ENCODE data around the gene SPATA31C2. TPM values are rescaled to one million over a fixed set of nuclear protein-coding genes. Genes with fewer than 3 reads are reported as not detected.

The SPATA31C2 gene
- total and polyA plus RNA-seq, 2 donors (not counting 3 experiments of a cell fraction or from before 2014, with no cell fraction given), result not detected

- intact Hi-C loops (cut with micrococcal nuclease) (no loop called here), dilution Hi-C loops (cut with MboI; ENCODE audit: extremely low pct_ligation_motif_present, low sequenced_read_pairs) (no loop called here)
- FAIRE-seq, result no peak
- Histone ChIP-seq H3K79me2 (ENCODE audit: control insufficient read depth, insufficient read depth, low read length) (no peaks in the 10 kb centered on the region), H3K4me3 (replicated peaks in 1 of 3; ENCODE audit: insufficient read depth in 1 of 3, low read depth in 1 of 3, low read length in 3 of 3) (no peak overlapping the region), H3K4me2 (ENCODE audit: insufficient read depth, low read length) (no peak overlapping the region), H3K9me1 (replicated peaks; ENCODE audit: control insufficient read depth, extremely low read depth, insufficient read depth, low read length) (no peaks in the 10 kb centered on the region), H3K9me3 (replicated peaks; ENCODE audit: control insufficient read depth, insufficient read depth, low read length) (no peaks in the 10 kb centered on the region), H2AFZ (ENCODE audit: low read depth, low read length) (no peak overlapping the region), H3K9ac (replicated peaks; ENCODE audit: extremely low read depth, insufficient read depth, low read length) (no peak overlapping the region), H3K36me3 (ENCODE audit: control insufficient read depth in 2 of 2, extremely low read depth in 1 of 2, insufficient read depth in 2 of 2, low read length in 2 of 2) (no peaks in the 10 kb centered on the region), H3K27me3 (ENCODE audit: control insufficient read depth in 2 of 2, insufficient read depth in 2 of 2, low read length in 2 of 2) (no peaks in the 10 kb centered on the region), H4K20me1 (replicated peaks; ENCODE audit: control insufficient read depth, extremely low read depth, insufficient read depth, low read length) (no peaks in the 10 kb centered on the region), H3K27ac (ENCODE audit: insufficient read depth, low read depth, low read length) (no peak overlapping the region), H3K4me1 (ENCODE audit: control insufficient read depth, extremely low read depth, insufficient read depth, low read length) (no peaks in the 10 kb centered on the region)
- POLR2A ChIA-PET, result no interaction called here
- BruUV-seq (replicated peaks), result no TSS peak
- CTCF ChIA-PET, result no interaction called here
- TF ChIP-seq MYC (IDR thresholded peaks at IDR 0.05; ENCODE audit: low read depth, low read length) (no peak), CTCF (IDR thresholded peaks at IDR 0.05; ENCODE audit: extremely low read depth in 1 of 2, insufficient read depth in 1 of 2, low read depth in 1 of 2, low read length in 2 of 2) (no peak), JUN (IDR thresholded peaks at IDR 0.05; ENCODE audit: borderline replicate concordance, insufficient read depth, insufficient read length, low read depth) (no peak), MAX (IDR thresholded peaks at IDR 0.05; ENCODE audit: insufficient read depth, insufficient read length) (no peak), POLR2A (IDR thresholded peaks at IDR 0.05; ENCODE audit: low read depth, low read length) (no peak), FOS (IDR thresholded peaks at IDR 0.05; ENCODE audit: borderline replicate concordance, insufficient read depth, low read length) (no peak), EZH2 (IDR thresholded peaks at IDR 0.05; ENCODE audit: borderline replicate concordance, low read depth, low read length, severe bottlenecking) (no peak), GATA2 (IDR thresholded peaks at IDR 0.05; ENCODE audit: insufficient read depth, insufficient read length, low read depth, low read length) (no peak), POLR2AphosphoS5 (IDR thresholded peaks at IDR 0.05; ENCODE audit: insufficient read depth, low read depth, low read length) (no peak)
- DNase-seq (ENCODE audit: low read depth, low spot score), result no peak
These were observed 53.7 kb downstream of the SPATA31C2 start for GRCh38 chr9:88084357-88085183.

Other genes starting within 250 kb of the SPATA31C2 start
- gene SPATA31C1, start 220.5 kb downstream of the SPATA31C2 start, total RNA-seq, result not detected in 2 replicates
- gene SPATA31C1, start 220.5 kb downstream of the SPATA31C2 start, polyA plus RNA-seq, result not detected in 2 replicates
- 0.81 and 1.3 TPM in 2 replicates for gene CDK20, start 163.9 kb downstream of the SPATA31C2 start, total RNA-seq
- gene CDK20, start 163.9 kb downstream of the SPATA31C2 start, polyA plus RNA-seq, result 2.6 TPM in 2 replicates
- 56.8 and 58.4 TPM in 2 replicates for gene SPIN1, start 250.0 kb upstream of the SPATA31C2 start, total RNA-seq
- 29.0 and 38.1 TPM in 2 replicates for gene SPIN1, start 250.0 kb upstream of the SPATA31C2 start, polyA plus RNA-seq

All from endothelial cell of umbilical vein (primary cell).